ENCODE results near the gene FGF16. TPM values are rescaled to one million over a fixed set of nuclear protein-coding genes. Genes with fewer than 3 reads are reported as not detected.
"Not testable (repeated sequence)": the region's sequence is repeated elsewhere in the genome, so short reads cannot be mapped to it uniquely, and the experiment has no call there.

The FGF16 gene
- polyA plus RNA-seq (ENCODE audit: insufficient read length in 3 of 3): under 1 TPM in 2 of 3 donors, not detected in 1; 0.07 to 0.15 TPM

GRCh38 chrX:77446908-77447652 is at the start of gene FGF16:
FGF16 (plus strand) TSS chrX:77447389; CDS start chrX:77447675, 286 bp downstream.
- DNase-seq (ENCODE audit: low read depth in 3 of 3, low spot score in 2 of 3): no peak

GRCh38 chrX:77398330-77398954 is 48.7 kb upstream of the FGF16 start:
- DNase-seq (ENCODE audit: low read depth in 3 of 3, low spot score in 2 of 3): no peak

GRCh38 chrX:77404419-77404818 is 42.8 kb upstream of the FGF16 start:
- no peak for DNase-seq (ENCODE audit: low read depth in 3 of 3, low spot score in 2 of 3)

GRCh38 chrX:77407821-77408220 is 39.4 kb upstream of the FGF16 start:
- not testable (repeated sequence) for DNase-seq (ENCODE audit: low read depth in 3 of 3, low spot score in 2 of 3)

- no peak for DNase-seq (ENCODE audit: low read depth in 3 of 3, low spot score in 2 of 3)
Measured at GRCh38 chrX:77412631-77413030, 34.6 kb upstream of the FGF16 start.

- no peak for DNase-seq (ENCODE audit: low read depth in 3 of 3, low spot score in 2 of 3)
Measured at GRCh38 chrX:77415161-77415560, 32.0 kb upstream of the FGF16 start.

GRCh38 chrX:77415882-77416281 is 31.3 kb upstream of the FGF16 start:
- DNase-seq (ENCODE audit: low read depth in 3 of 3, low spot score in 2 of 3): no peak

GRCh38 chrX:77422891-77423648 is 24.1 kb upstream of the FGF16 start:
- no peak for DNase-seq (ENCODE audit: low read depth in 3 of 3, low spot score in 2 of 3)

- no peak for DNase-seq (ENCODE audit: low read depth in 3 of 3, low spot score in 2 of 3)
Measured at GRCh38 chrX:77426811-77427210, 20.4 kb upstream of the FGF16 start.

GRCh38 chrX:77427611-77428010 is 19.6 kb upstream of the FGF16 start:
- no peak for DNase-seq (ENCODE audit: low read depth in 3 of 3, low spot score in 2 of 3)

- DNase-seq (ENCODE audit: low read depth in 3 of 3, low spot score in 2 of 3): no peak
Measured at GRCh38 chrX:77428551-77428950, 18.6 kb upstream of the FGF16 start.

- no peak for DNase-seq (ENCODE audit: low read depth in 3 of 3, low spot score in 2 of 3)
Measured at GRCh38 chrX:77431227-77431626, 16.0 kb upstream of the FGF16 start.

GRCh38 chrX:77433001-77433400 is 14.2 kb upstream of the FGF16 start:
- no peak for DNase-seq (ENCODE audit: low read depth in 3 of 3, low spot score in 2 of 3)

- no peak for DNase-seq (ENCODE audit: low read depth in 3 of 3, low spot score in 2 of 3)
Measured at GRCh38 chrX:77434962-77435361, 12.2 kb upstream of the FGF16 start.

- no peak for DNase-seq (ENCODE audit: low read depth in 3 of 3, low spot score in 2 of 3)
Measured at GRCh38 chrX:77436271-77436670, 10.9 kb upstream of the FGF16 start.

- no peak for DNase-seq (ENCODE audit: low read depth in 3 of 3, low spot score in 2 of 3)
Measured at GRCh38 chrX:77436682-77437081, 10.5 kb upstream of the FGF16 start.

- DNase-seq (ENCODE audit: low read depth in 3 of 3, low spot score in 2 of 3): no peak
Measured at GRCh38 chrX:77440330-77440729, 6.9 kb upstream of the FGF16 start.

GRCh38 chrX:77441033-77441432 is 6.2 kb upstream of the FGF16 start:
- DNase-seq (ENCODE audit: low read depth in 3 of 3, low spot score in 2 of 3): no peak

GRCh38 chrX:77441479-77441878 is 5.7 kb upstream of the FGF16 start:
- DNase-seq (ENCODE audit: low read depth in 3 of 3, low spot score in 2 of 3): no peak

- no peak for DNase-seq (ENCODE audit: low read depth in 3 of 3, low spot score in 2 of 3)
Measured at GRCh38 chrX:77442728-77443127, 4.5 kb upstream of the FGF16 start.

GRCh38 chrX:77444075-77444474 is 3.1 kb upstream of the FGF16 start:
- DNase-seq (ENCODE audit: low read depth in 3 of 3, low spot score in 2 of 3): no peak

- no peak for DNase-seq (ENCODE audit: low read depth in 3 of 3, low spot score in 2 of 3)
Measured at GRCh38 chrX:77444545-77444944, 2.6 kb upstream of the FGF16 start.

All from right renal cortex interstitium (tissue), 3 donors.